GM12878 (cell line): ENCODE results near the gene SCN3B. TPM values are rescaled to one million over a fixed set of nuclear protein-coding genes. Genes with fewer than 3 reads are reported as not detected.

Source experiments
- CHD2 ChIP-seq: IDR thresholded peaks from 2 replicates; pipeline ENCODE4 v1.6.1; 2011; ENCODE audit warnings: low read depth, low read length, improper control_type of control experiment, borderline replicate concordance
- IRF4 ChIP-seq: IDR thresholded peaks from 2 replicates; pipeline ENCODE4 v1.6.1; 2011; ENCODE audit warnings: low read depth, low read length
- KDM1A ChIP-seq: fragments of 200-600 bp; sonication (generic); IDR thresholded peaks from 2 replicates; pipeline ENCODE4 v1.6.1; 2016; ENCODE audit warnings: borderline replicate concordance
- MTA2 ChIP-seq: fragments of 450-650 bp; IDR thresholded peaks from 2 replicates; pipeline ENCODE4 v1.6.1; 2016; ENCODE audit warnings: low read depth, mild to moderate bottlenecking, moderate library complexity
- MTA3 ChIP-seq: IDR thresholded peaks from 2 replicates; pipeline ENCODE4 v1.6.1; 2012; ENCODE audit warnings: low read length, inconsistent platforms, borderline replicate concordance
- NFXL1 ChIP-seq: fragments of 450-650 bp; IDR thresholded peaks from 2 replicates; pipeline ENCODE4 v1.6.1; 2017; ENCODE audit warnings: antibody characterized with exemption, mild to moderate bottlenecking, borderline replicate concordance
- NKRF ChIP-seq: fragments of 450-650 bp; conservative IDR thresholded peaks from 2 replicates; pipeline ENCODE4 v1.6.1; 2017; ENCODE audit warnings: mild to moderate bottlenecking, moderate library complexity
- POLR2AphosphoS2 ChIP-seq: IDR thresholded peaks from 2 replicates; pipeline ENCODE4 v1.6.1; 2011; ENCODE audit warnings: low read depth, mild to moderate bottlenecking, low read length, improper control_type of control experiment, moderate library complexity
- RB1 ChIP-seq: fragments of 450-650 bp; formaldehyde crosslinking; IDR thresholded peaks from 2 replicates; pipeline ENCODE4 v1.6.1; 2017; ENCODE audit warnings: mild to moderate bottlenecking, borderline replicate concordance
- TAF1 ChIP-seq: IDR thresholded peaks from 2 replicates; pipeline ENCODE4 v1.6.1; 2011; ENCODE audit warnings: mild to moderate bottlenecking, low read depth, low read length, borderline replicate concordance
- TBL1XR1 ChIP-seq: IDR thresholded peaks from 2 replicates; pipeline ENCODE4 v1.6.1; 2012; ENCODE audit warnings: low read depth, low read length, improper control_type of control experiment
- TCF3 ChIP-seq: IDR thresholded peaks from 2 replicates; pipeline ENCODE4 v1.6.1; 2012; ENCODE audit warnings: low read depth, mild to moderate bottlenecking, low read length, borderline replicate concordance; ENCODE audit not compliant: insufficient read depth
- YBX1 ChIP-seq: fragments of 450-650 bp; IDR thresholded peaks from 2 replicates; pipeline ENCODE4 v1.6.1; 2016; ENCODE audit warnings: antibody characterized with exemption
- YY1 ChIP-seq: IDR thresholded peaks from 2 replicates; pipeline ENCODE4 v1.6.1; 2011; ENCODE audit warnings: low read depth, mild to moderate bottlenecking, low read length
- ZBTB40 ChIP-seq: fragments of 450-650 bp; IDR thresholded peaks from 2 replicates; pipeline ENCODE4 v1.6.1; 2016; ENCODE audit warnings: mild to moderate bottlenecking, moderate library complexity, borderline replicate concordance
- polyA plus RNA-seq, 11 experiments: library from polyadenylated mRNA; depleted of rRNA in 4 of 11; unstranded in 6 of 11; stranded (reverse) in 5 of 11; fragments of >200 nt; fragmentation: Nextera tagmentation in 4 of 11; fragmentation: Illumina TruSeq in 1 of 11; extraction: Ambion mirVana in 4 of 11; extraction: Trizol in 1 of 11; gene quantifications; 1 replicate in 1 of 11; 2 replicates in 10 of 11; pipeline versions ENCODE4 v1.2.1 to v1.2.3, GENCODE V29; 2011 to 2016; ENCODE audit warnings: inconsistent platforms in 2 of 11, missing spikeins in 2 of 11, low read depth in 1 of 11
- total RNA-seq, 4 experiments: library from RNA; depleted of rRNA in 3 of 4; stranded (reverse); fragments of >200 nt in 3 of 4; fragmentation: Illumina TruSeq in 1 of 4; extraction: Trizol in 1 of 4; gene quantifications; 2 replicates each; pipeline versions ENCODE4 v1.2.1 to v1.2.3, GENCODE V29; 2013 to 2021
- TF ChIP-seq, protein P1 (sequence below): IDR thresholded peaks from 2 replicates; pipeline ENCODE4 v1.6.1; 2011; ENCODE audit warnings: borderline replicate concordance, low read depth, mild to moderate bottlenecking, moderate library complexity, mixed read lengths, low read length; ENCODE audit not compliant: insufficient read depth; ENCODE audit errors: extremely low read length
- TF ChIP-seq, protein P2 (sequence below): fragments of 450-650 bp; IDR thresholded peaks from 2 replicates; pipeline ENCODE4 v1.6.1; 2018; ENCODE audit warnings: borderline replicate concordance, mild to moderate bottlenecking; ENCODE audit not compliant: partially characterized antibody

SCN3B gene
- total and polyA plus RNA-seq, 10 of the 15 experiments (the other 5 are each of a cell fraction or from before 2014, with no cell fraction given), result 0.01 to 0.12 (median 0.09) TPM; not detected in 7

GRCh38 chr11:123580557-123581275, 73.7 kb downstream of the SCN3B start (continued):
- no peak for TF ChIP-seq ZBTB40
- no peak for TF ChIP-seq CHD2
- TF ChIP-seq TAF1, result no peak
- TF ChIP-seq MTA2, result no peak
- TF ChIP-seq POLR2AphosphoS2, result no peak
- TF ChIP-seq YBX1, result no peak
- TF ChIP-seq RB1, result no peak; the same call in 1 of the 2 replicates
- no peak for TF ChIP-seq TBL1XR1
- TF ChIP-seq NFXL1, result no peak
- no peak for TF ChIP-seq KDM1A
- no peak for TF ChIP-seq IRF4
- TF ChIP-seq, protein P1, sequence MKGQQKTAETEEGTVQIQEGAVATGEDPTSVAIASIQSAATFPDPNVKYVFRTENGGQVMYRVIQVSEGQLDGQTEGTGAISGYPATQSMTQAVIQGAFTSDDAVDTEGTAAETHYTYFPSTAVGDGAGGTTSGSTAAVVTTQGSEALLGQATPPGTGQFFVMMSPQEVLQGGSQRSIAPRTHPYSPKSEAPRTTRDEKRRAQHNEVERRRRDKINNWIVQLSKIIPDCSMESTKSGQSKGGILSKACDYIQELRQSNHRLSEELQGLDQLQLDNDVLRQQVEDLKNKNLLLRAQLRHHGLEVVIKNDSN, result no peak
- TF ChIP-seq TCF3, result peak; percentile 86
- peak; percentile 58; the same call in 1 of the 2 replicates for TF ChIP-seq YY1
- TF ChIP-seq, protein P2, sequence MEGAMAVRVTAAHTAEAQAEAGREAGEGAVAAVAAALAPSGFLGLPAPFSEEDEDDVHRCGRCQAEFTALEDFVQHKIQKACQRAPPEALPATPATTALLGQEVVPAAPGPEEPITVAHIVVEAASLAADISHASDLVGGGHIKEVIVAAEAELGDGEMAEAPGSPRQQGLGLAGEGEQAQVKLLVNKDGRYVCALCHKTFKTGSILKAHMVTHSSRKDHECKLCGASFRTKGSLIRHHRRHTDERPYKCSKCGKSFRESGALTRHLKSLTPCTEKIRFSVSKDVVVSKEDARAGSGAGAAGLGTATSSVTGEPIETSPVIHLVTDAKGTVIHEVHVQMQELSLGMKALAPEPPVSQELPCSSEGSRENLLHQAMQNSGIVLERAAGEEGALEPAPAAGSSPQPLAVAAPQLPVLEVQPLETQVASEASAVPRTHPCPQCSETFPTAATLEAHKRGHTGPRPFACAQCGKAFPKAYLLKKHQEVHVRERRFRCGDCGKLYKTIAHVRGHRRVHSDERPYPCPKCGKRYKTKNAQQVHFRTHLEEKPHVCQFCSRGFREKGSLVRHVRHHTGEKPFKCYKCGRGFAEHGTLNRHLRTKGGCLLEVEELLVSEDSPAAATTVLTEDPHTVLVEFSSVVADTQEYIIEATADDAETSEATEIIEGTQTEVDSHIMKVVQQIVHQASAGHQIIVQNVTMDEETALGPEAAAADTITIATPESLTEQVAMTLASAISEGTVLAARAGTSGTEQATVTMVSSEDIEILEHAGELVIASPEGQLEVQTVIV, result no peak
- TF ChIP-seq MTA3, result no peak
- TF ChIP-seq NKRF, result no peak
